Measurements from ENCODE around the gene SHFL. TPM values are rescaled to one million over a fixed set of nuclear protein-coding genes. Genes with fewer than 3 reads are reported as not detected.

Gene SHFL
- total and polyA plus RNA-seq, 2 of the 4 experiments (the other 2 are of a cell fraction), result 9.0 to 32.1 TPM

- in situ Hi-C loops (cut with MboI; ENCODE audit: low sequenced_read_pairs) (no loop called here), intact Hi-C loops (cut with micrococcal nuclease) (no loop called here), dilution Hi-C loops (cut with HindIII; ENCODE audit: low sequenced_read_pairs, unreplicated experiment) (no loop called here)
- WGBS, 2 experiments (ENCODE audit: extremely low coverage in 2 of 2, insufficient read length in 1 of 2), result 43% methylated on average over 2 of the region's 7 CpGs; no CpG with 5 or more reads in 1 of the 2 experiments
- H3K23ac ChIP-seq (ENCODE audit: low read depth, low read length), result no peak overlapping the region
- TF ChIP-seq USF2 (IDR thresholded peaks at IDR 0.05; ENCODE audit: low read depth, low read length), result no peak
- no peak for TF ChIP-seq POLR2A (IDR thresholded peaks at IDR 0.05; ENCODE audit: low read depth, low read length)
- no peak for TF ChIP-seq MXI1 (IDR thresholded peaks at IDR 0.05; ENCODE audit: borderline replicate concordance, low read depth, low read length)
- no peak for TF ChIP-seq FOS (IDR thresholded peaks at IDR 0.05; ENCODE audit: low read depth, low read length)
- TF ChIP-seq, protein P1, sequence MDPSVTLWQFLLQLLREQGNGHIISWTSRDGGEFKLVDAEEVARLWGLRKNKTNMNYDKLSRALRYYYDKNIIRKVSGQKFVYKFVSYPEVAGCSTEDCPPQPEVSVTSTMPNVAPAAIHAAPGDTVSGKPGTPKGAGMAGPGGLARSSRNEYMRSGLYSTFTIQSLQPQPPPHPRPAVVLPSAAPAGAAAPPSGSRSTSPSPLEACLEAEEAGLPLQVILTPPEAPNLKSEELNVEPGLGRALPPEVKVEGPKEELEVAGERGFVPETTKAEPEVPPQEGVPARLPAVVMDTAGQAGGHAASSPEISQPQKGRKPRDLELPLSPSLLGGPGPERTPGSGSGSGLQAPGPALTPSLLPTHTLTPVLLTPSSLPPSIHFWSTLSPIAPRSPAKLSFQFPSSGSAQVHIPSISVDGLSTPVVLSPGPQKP (IDR thresholded peaks at IDR 0.05; ENCODE audit: borderline replicate concordance, low read depth, low read length), result no peak
- no peak for TF ChIP-seq MAZ (IDR thresholded peaks at IDR 0.05; ENCODE audit: borderline replicate concordance, low read depth, low read length)
- no peak for TF ChIP-seq BHLHE40 (IDR thresholded peaks at IDR 0.05; ENCODE audit: low read depth, low read length)
- TF ChIP-seq RFX5 (IDR thresholded peaks at IDR 0.05; ENCODE audit: low read depth, low read length), result no peak
- H3K4me3 ChIP-seq (ENCODE audit: insufficient read depth, low read depth, low read length), result no peak overlapping the region
- ChIA-PET POLR2A (ENCODE audit: unreplicated experiment) (no interaction called here), CTCF (no interaction called here)
- no peak overlapping the region for H2BK5ac ChIP-seq (ENCODE audit: low read depth, low read length, poor library complexity, severe bottlenecking)
- no peaks in the 10 kb centered on the region for H3K9me1 ChIP-seq (ENCODE audit: insufficient read depth, low read length)
- peaks cover 3% of the 10 kb centered on the region for H3K36me3 ChIP-seq (ENCODE audit: control insufficient read depth, insufficient read depth, low read length)
- H2BK20ac ChIP-seq (ENCODE audit: low read depth, low read length), result no peak overlapping the region
- H4K5ac ChIP-seq (ENCODE audit: low read depth, low read length), result no peak overlapping the region
- H3K9ac ChIP-seq (ENCODE audit: low read depth, low read length), result peak overlapping the region; percentile 9; the same call in 1 of the 2 replicates
- no peak overlapping the region for H2BK15ac ChIP-seq (ENCODE audit: low read depth, low read length)
- no peak overlapping the region for H4K91ac ChIP-seq (ENCODE audit: insufficient read depth, low read depth, low read length)
- no peak overlapping the region for H3K27ac ChIP-seq (ENCODE audit: insufficient read depth, low read length)
- peak overlapping the region; percentile 76 for H2AFZ ChIP-seq (replicated peaks; ENCODE audit: low read length, poor library complexity)
- no peaks in the 10 kb centered on the region for H3K27me3 ChIP-seq (ENCODE audit: control insufficient read depth, insufficient read depth, low read length)
- H2AK9ac ChIP-seq (replicated peaks; ENCODE audit: low read depth, low read length, poor library complexity), result no peak overlapping the region
- H2AK5ac ChIP-seq (ENCODE audit: low read depth, low read length), result 0 out of 2 replicates have a peak overlapping the region, but pooled peaks have one; percentile 16
- DNase-seq (no peak), ATAC-seq (ENCODE audit: low read depth) (no peak)
- no peak overlapping the region for H3K4ac ChIP-seq (ENCODE audit: low read depth, low read length)
- H4K8ac ChIP-seq (ENCODE audit: low read depth in 2 of 2, low read length in 2 of 2), result 0 out of 4 replicates have a peak overlapping the region, but pooled peaks of 1 of the 2 experiments have one; percentile 33
- no peak overlapping the region for H3K18ac ChIP-seq (ENCODE audit: low read depth, low read length)
- H3K9me3 ChIP-seq (ENCODE audit: control insufficient read depth, insufficient read depth, low read length), result no peaks in the 10 kb centered on the region
- no peak overlapping the region for H3K56ac ChIP-seq (ENCODE audit: extremely low read depth, insufficient read depth, low read length)
- H2BK120ac ChIP-seq (ENCODE audit: low read depth, low read length), result no peak overlapping the region
- H3K79me1 ChIP-seq (ENCODE audit: low read depth in 1 of 2, low read length in 2 of 2), result peaks cover 2 to 13% of the 10 kb centered on the region in 2 experiments; a peak in 3 of 4 replicates
- peaks cover 4% of the 10 kb centered on the region for H3K4me1 ChIP-seq (ENCODE audit: control insufficient read depth, insufficient read depth, low read length)
- no peak overlapping the region for H3K14ac ChIP-seq (replicated peaks; ENCODE audit: low read depth, low read length)
- H3K4me2 ChIP-seq (ENCODE audit: low read depth, low read length), result no peak overlapping the region
- H4K20me1 ChIP-seq (ENCODE audit: insufficient read depth, low read length), result 0 out of 2 replicates have a peak, but pooled peaks cover 5% of the 10 kb centered on the region
- no TSS peak for BruUV-seq (replicated peaks)
Measured at GRCh38 chr19:10102787-10103236, 16.7 kb downstream of the SHFL start.

Measured in IMR-90 (cell line).